ENCODE measurements around the gene KIDINS220.

- TF ChIP-seq POLR2A (IDR thresholded peaks at IDR 0.05), result no peak
- TF ChIP-seq, protein P1, sequence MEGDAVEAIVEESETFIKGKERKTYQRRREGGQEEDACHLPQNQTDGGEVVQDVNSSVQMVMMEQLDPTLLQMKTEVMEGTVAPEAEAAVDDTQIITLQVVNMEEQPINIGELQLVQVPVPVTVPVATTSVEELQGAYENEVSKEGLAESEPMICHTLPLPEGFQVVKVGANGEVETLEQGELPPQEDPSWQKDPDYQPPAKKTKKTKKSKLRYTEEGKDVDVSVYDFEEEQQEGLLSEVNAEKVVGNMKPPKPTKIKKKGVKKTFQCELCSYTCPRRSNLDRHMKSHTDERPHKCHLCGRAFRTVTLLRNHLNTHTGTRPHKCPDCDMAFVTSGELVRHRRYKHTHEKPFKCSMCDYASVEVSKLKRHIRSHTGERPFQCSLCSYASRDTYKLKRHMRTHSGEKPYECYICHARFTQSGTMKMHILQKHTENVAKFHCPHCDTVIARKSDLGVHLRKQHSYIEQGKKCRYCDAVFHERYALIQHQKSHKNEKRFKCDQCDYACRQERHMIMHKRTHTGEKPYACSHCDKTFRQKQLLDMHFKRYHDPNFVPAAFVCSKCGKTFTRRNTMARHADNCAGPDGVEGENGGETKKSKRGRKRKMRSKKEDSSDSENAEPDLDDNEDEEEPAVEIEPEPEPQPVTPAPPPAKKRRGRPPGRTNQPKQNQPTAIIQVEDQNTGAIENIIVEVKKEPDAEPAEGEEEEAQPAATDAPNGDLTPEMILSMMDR (IDR thresholded peaks at IDR 0.05), result no peak
These were observed 83.8 kb downstream of the KIDINS220 start for GRCh38 chr2:8753609-8754008.

Measured in right lobe of liver (tissue), 4 donors.